Natural killer cell (primary cell): ENCODE data around the gene PYCARD. TPM values are rescaled to one million over a fixed set of nuclear protein-coding genes. Genes with fewer than 3 reads are reported as not detected.

Experiments used
- ATAC-seq, 3 donors: fragments of 150-1000 bp in 2 of 3; fragments of 200-7000 bp in 1 of 3; cut with Tn5 transposase; 1 replicate in 1 of 3; 2 replicates in 2 of 3; pipeline ENCODE4 v1.10.0; 2021; ENCODE audit warnings: mild to moderate bottlenecking in 2 of 3, moderate library complexity in 2 of 3
- DNase-seq, 2 donors: peaks; one replicate each; pipeline versions ENCODE4 v3.0.0 to v3.0.0-alpha.2; 2013 to 2021; ENCODE audit warnings: mixed read lengths in 1 of 2
- H3K27ac ChIP-seq: one replicate; pipeline ENCODE4 v1.5.1; 2013; ENCODE audit warnings: mild to moderate bottlenecking, low read length
- H3K27me3 ChIP-seq: one replicate; pipeline ENCODE4 v1.6.1; 2013; ENCODE audit warnings: low read length; ENCODE audit not compliant: control insufficient read depth, insufficient read depth
- H3K36me3 ChIP-seq: one replicate; pipeline ENCODE4 v1.6.1; 2013; ENCODE audit warnings: low read length; ENCODE audit not compliant: control insufficient read depth, insufficient read depth
- H3K4me1 ChIP-seq: one replicate; pipeline ENCODE4 v1.6.1; 2013; ENCODE audit warnings: low read length; ENCODE audit not compliant: control insufficient read depth, insufficient read depth
- H3K4me3 ChIP-seq: one replicate; pipeline ENCODE4 v1.5.1; 2013; ENCODE audit warnings: low read length
- H3K9me3 ChIP-seq: one replicate; pipeline ENCODE4 v1.6.1; 2013; ENCODE audit warnings: low read length; ENCODE audit not compliant: control insufficient read depth, insufficient read depth
- H3K27ac Mint-ChIP-seq, 2 donors: one replicate each; pipeline ENCODE4 v1.8.0; 2022; ENCODE audit warnings: mild to moderate bottlenecking in 2 of 2, mixed read lengths in 2 of 2, moderate library complexity in 1 of 2
- H3K27me3 Mint-ChIP-seq, 2 donors: one replicate each; pipeline ENCODE4 v1.8.0; 2022; ENCODE audit warnings: low read depth in 2 of 2, mixed read lengths in 2 of 2
- H3K36me3 Mint-ChIP-seq: one replicate; pipeline ENCODE4 v1.8.0; 2022; ENCODE audit warnings: mixed read lengths
- H3K4me1 Mint-ChIP-seq, 2 donors: one replicate each; pipeline ENCODE4 v1.8.0; 2022; ENCODE audit warnings: mixed read lengths in 2 of 2
- H3K4me3 Mint-ChIP-seq: one replicate; pipeline ENCODE4 v1.8.0; 2022; ENCODE audit warnings: mild to moderate bottlenecking, moderate library complexity, mixed read lengths
- H3K9me3 Mint-ChIP-seq, 2 donors: one replicate each; pipeline ENCODE4 v1.8.0; 2022; ENCODE audit warnings: mixed read lengths in 2 of 2
- WGBS: methylation state at CpG from one replicate; pipeline ENCODE4 v1.1.7; 2013; ENCODE audit warnings: missing lambda C conversion rate; ENCODE audit not compliant: insufficient coverage; 5-methylcytosine and 5-hydroxymethylcytosine counted together
- intact Hi-C: fragments of 100-400 bp; cut with micrococcal nuclease; formaldehyde crosslinking; loops from one replicate; pipeline ENCODE4 v1.14.2; 2022
- total RNA-seq, 4 donors: library from RNA; stranded (reverse); fragments of 120-200 nt in 1 of 4; gene quantifications; one replicate each; pipeline versions ENCODE4 v1.2.3 to v1.2.4, GENCODE V29; 2013 to 2022
- TF ChIP-seq, protein P1 (sequence below): fragments of 200-600 bp; IDR thresholded peaks from one replicate; pipeline ENCODE4 v1.8.0; 2022; ENCODE audit warnings: antibody characterized with exemption

PYCARD gene
- total RNA-seq, 3 donors from 2014 or later (not counting 1 experiment from before 2014, with no cell fraction given), result 29.7 to 38.1 (median 37.6) TPM

GRCh38 chr16:31194898-31195297, 7.7 kb downstream of the PYCARD start:
- peaks cover 71% of the 10 kb centered on the region for H3K36me3 ChIP-seq
- H3K9me3 ChIP-seq, result no peaks in the 10 kb centered on the region
- Mint-ChIP-seq H3K27me3 (no peaks in the 10 kb centered on the region), H3K4me3 (no peak overlapping the region), H3K36me3 (peaks cover 20% of the 10 kb centered on the region), H3K9me3 (no peaks in the 10 kb centered on the region), H3K4me1 (peaks cover 58 to 62% of the 10 kb centered on the region in 2 donors), H3K27ac (no peak overlapping the region)
- TF ChIP-seq, protein P1, sequence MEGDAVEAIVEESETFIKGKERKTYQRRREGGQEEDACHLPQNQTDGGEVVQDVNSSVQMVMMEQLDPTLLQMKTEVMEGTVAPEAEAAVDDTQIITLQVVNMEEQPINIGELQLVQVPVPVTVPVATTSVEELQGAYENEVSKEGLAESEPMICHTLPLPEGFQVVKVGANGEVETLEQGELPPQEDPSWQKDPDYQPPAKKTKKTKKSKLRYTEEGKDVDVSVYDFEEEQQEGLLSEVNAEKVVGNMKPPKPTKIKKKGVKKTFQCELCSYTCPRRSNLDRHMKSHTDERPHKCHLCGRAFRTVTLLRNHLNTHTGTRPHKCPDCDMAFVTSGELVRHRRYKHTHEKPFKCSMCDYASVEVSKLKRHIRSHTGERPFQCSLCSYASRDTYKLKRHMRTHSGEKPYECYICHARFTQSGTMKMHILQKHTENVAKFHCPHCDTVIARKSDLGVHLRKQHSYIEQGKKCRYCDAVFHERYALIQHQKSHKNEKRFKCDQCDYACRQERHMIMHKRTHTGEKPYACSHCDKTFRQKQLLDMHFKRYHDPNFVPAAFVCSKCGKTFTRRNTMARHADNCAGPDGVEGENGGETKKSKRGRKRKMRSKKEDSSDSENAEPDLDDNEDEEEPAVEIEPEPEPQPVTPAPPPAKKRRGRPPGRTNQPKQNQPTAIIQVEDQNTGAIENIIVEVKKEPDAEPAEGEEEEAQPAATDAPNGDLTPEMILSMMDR, result no peak
- ATAC-seq (no peak), DNase-seq (peak in 1 of 2 donors; percentile 18)
- H3K4me3 ChIP-seq, result no peak overlapping the region
- H3K27me3 ChIP-seq, result no peaks in the 10 kb centered on the region
- peaks cover 28% of the 10 kb centered on the region for H3K4me1 ChIP-seq
- 82% methylated on average over 7 of the region's 7 CpGs for WGBS
- intact Hi-C loops, result no loop called here
- no peak overlapping the region for H3K27ac ChIP-seq

- peaks cover 58 to 62% of the 10 kb centered on the region in 2 donors for H3K4me1 Mint-ChIP-seq
- no peaks in the 10 kb centered on the region for H3K27me3 ChIP-seq
- H3K36me3 ChIP-seq, result peaks cover 76% of the 10 kb centered on the region
- H3K27ac Mint-ChIP-seq, result peak overlapping the region; percentile 37 to 75
- H3K9me3 Mint-ChIP-seq, result no peaks in the 10 kb centered on the region
- H3K36me3 Mint-ChIP-seq, result peaks cover 31% of the 10 kb centered on the region
- no peak overlapping the region for H3K4me3 Mint-ChIP-seq
- TF ChIP-seq, protein P1, result no peak
- intact Hi-C loops, result no loop called here
- H3K9me3 ChIP-seq, result no peaks in the 10 kb centered on the region
- DNase-seq (no peak), ATAC-seq (no peak)
- H3K4me3 ChIP-seq, result no peak overlapping the region
- H3K27me3 Mint-ChIP-seq, result no peaks in the 10 kb centered on the region
- H3K4me1 ChIP-seq, result peaks cover 29% of the 10 kb centered on the region
- WGBS, result 100% methylated on average over 2 of the region's 2 CpGs
- no peak overlapping the region for H3K27ac ChIP-seq
Observed at GRCh38 chr16:31193874-31194273, 8.7 kb downstream of the PYCARD start.

- Histone ChIP-seq H3K9me3 (no peaks in the 10 kb centered on the region), H3K4me3 (no peak overlapping the region), H3K4me1 (peaks cover 28% of the 10 kb centered on the region), H3K27ac (no peak overlapping the region), H3K36me3 (peaks cover 84% of the 10 kb centered on the region), H3K27me3 (no peaks in the 10 kb centered on the region)
- WGBS, result 95% methylated on average over 16 of the region's 16 CpGs
- Mint-ChIP-seq H3K4me1 (peaks cover 59 to 62% of the 10 kb centered on the region in 2 donors), H3K27ac (peak overlapping the region; percentile 37 to 75), H3K9me3 (no peaks in the 10 kb centered on the region), H3K36me3 (peaks cover 33% of the 10 kb centered on the region), H3K27me3 (no peaks in the 10 kb centered on the region), H3K4me3 (no peak overlapping the region)
- intact Hi-C loops, result no loop called here
- ATAC-seq (no peak), DNase-seq (no peak)
- TF ChIP-seq, protein P1, result no peak
Observed at GRCh38 chr16:31192856-31193642, 9.5 kb downstream of the PYCARD start.
